Spleen (tissue), 7 donors: Measurements from ENCODE around the gene INSIG2.

Experiments used
- CTCF ChIP-seq, 11 experiments: fragments of 200-600 bp in 7 of 11; fragments of 450-650 bp in 4 of 11; sonication (generic) in 4 of 11; IDR thresholded peaks in 8 of 11; conservative IDR thresholded peaks in 3 of 11; 1 replicate in 7 of 11; 2 replicates in 4 of 11; pipeline versions ENCODE4 v1.4.0 to v1.8.0; 2016 to 2021; ENCODE audit warnings: antibody characterized with exemption in 11 of 11, inconsistent platforms in 4 of 11, mild to moderate bottlenecking in 1 of 11
- POLR2A ChIP-seq, 3 donors: fragments of 450-650 bp; IDR thresholded peaks; one replicate each; pipeline ENCODE4 v1.5.1; 2017; ENCODE audit warnings: antibody characterized with exemption in 3 of 3, mild to moderate bottlenecking in 1 of 3
- POLR2AphosphoS5 ChIP-seq, 3 donors: sonication (generic); formaldehyde crosslinking; IDR thresholded peaks; one replicate each; pipeline ENCODE4 v1.5.1; 2017; ENCODE audit warnings: antibody characterized with exemption in 3 of 3
- donor health status: DM: no; HTN: no; CAD: no; lungs with moderate emphysema.
- donor health status: DM: no; HTN: no; CAD: no.
- donor health status: DM: no; HTN: no; CAD: no.

DNA sequence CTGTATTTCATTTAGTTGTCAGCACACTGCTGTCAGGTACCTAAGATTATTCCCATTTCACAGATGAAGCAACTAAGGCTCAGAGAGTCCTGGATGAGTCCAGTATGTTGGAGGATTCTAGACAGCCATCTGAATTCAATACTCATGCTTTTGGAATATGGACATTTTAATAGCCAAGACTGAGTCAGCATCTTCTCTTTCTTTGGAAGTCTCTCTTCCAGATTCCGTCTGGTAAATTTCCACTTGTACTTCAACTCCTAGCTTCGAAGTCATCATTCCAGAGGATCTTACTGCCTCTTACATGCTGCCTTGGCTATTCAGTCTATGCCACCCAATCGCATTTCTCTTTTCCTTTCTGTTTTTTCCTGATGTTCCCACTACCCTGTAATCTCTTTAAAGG is 40.6 kb downstream of the INSIG2 start:
- TF ChIP-seq CTCF (IDR thresholded peaks at IDR 0.05 in 8 of 11, conservative IDR thresholded peaks at IDR 0.05 in 3 of 11) (no peak), POLR2AphosphoS5 (IDR thresholded peaks at IDR 0.05) (no peak), POLR2A (IDR thresholded peaks at IDR 0.05) (no peak)
